ENCODE measurements around the gene SORL1. TPM values are rescaled to one million over a fixed set of nuclear protein-coding genes. Genes with fewer than 3 reads are reported as not detected.

SORL1 gene
- total RNA-seq, 4 donors from 2014 or later, result 7.3 to 18.8 (median 12.3) TPM

- Histone ChIP-seq H3K36me3 (no peaks in the 10 kb centered on the region), H3K4me3 (no peak overlapping the region), H3K9me3 (no peaks in the 10 kb centered on the region), H3K27ac (no peak overlapping the region), H3K4me1 (no peaks in the 10 kb centered on the region), H3K27me3 (no peaks in the 10 kb centered on the region)
- WGBS, 2 donors, result 84 to 87% methylated on average over 7 of the region's 7 CpGs
- no peak for DNase-seq (ENCODE audit: low spot score in 2 of 2)
- TF ChIP-seq POLR2A (IDR thresholded peaks at IDR 0.05), result no peak
- TF ChIP-seq, protein P1, sequence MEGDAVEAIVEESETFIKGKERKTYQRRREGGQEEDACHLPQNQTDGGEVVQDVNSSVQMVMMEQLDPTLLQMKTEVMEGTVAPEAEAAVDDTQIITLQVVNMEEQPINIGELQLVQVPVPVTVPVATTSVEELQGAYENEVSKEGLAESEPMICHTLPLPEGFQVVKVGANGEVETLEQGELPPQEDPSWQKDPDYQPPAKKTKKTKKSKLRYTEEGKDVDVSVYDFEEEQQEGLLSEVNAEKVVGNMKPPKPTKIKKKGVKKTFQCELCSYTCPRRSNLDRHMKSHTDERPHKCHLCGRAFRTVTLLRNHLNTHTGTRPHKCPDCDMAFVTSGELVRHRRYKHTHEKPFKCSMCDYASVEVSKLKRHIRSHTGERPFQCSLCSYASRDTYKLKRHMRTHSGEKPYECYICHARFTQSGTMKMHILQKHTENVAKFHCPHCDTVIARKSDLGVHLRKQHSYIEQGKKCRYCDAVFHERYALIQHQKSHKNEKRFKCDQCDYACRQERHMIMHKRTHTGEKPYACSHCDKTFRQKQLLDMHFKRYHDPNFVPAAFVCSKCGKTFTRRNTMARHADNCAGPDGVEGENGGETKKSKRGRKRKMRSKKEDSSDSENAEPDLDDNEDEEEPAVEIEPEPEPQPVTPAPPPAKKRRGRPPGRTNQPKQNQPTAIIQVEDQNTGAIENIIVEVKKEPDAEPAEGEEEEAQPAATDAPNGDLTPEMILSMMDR (IDR thresholded peaks at IDR 0.05), result no peak
- TF ChIP-seq EP300 (IDR thresholded peaks at IDR 0.05), result no peak
Measured at GRCh38 chr11:121544956-121545355, 92.8 kb downstream of the SORL1 start.

GRCh38 chr11:121547574-121547973 is 95.5 kb downstream of the SORL1 start:
- 69 to 77% methylated on average over 3 of the region's 3 CpGs for WGBS, 2 donors

GRCh38 chr11:121550247-121551030 is 98.3 kb downstream of the SORL1 start:
- 74 to 76% methylated on average over 10 of the region's 10 CpGs for WGBS, 2 donors

More at GRCh38 chr11:121547574-121547973, 95.5 kb downstream of the SORL1 start:
- no peaks in the 10 kb centered on the region for H3K9me3 ChIP-seq
- no peak overlapping the region for H3K27ac ChIP-seq
- H3K36me3 ChIP-seq, result no peaks in the 10 kb centered on the region
- H3K4me3 ChIP-seq, result no peak overlapping the region
- no peak for DNase-seq (ENCODE audit: low spot score in 2 of 2)
- no peaks in the 10 kb centered on the region for H3K4me1 ChIP-seq
- TF ChIP-seq, protein P1 (IDR thresholded peaks at IDR 0.05), result no peak
- TF ChIP-seq POLR2A (IDR thresholded peaks at IDR 0.05) (no peak), EP300 (IDR thresholded peaks at IDR 0.05) (no peak)
- H3K27me3 ChIP-seq, result no peaks in the 10 kb centered on the region

DNA sequence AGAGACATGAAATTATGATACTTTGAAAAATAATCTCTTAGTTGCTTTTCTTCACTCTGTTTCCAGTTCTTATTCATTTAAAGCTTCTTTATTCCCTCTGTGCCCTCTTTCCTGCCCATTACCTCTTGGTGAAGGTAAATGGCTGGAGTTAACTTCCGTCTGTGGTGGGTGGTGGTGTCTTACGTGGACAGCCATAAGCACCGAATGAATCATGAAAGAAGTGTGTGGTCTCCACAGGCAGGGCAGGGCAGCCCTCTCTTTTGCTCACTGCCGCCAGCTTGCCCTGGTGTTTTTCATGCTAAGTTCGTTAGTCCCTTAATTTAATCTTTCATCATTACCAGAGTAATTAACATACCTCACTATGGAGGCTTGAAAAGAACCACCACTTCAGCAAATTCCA is 99.3 kb downstream of the SORL1 start:
- Histone ChIP-seq H3K27ac (no peak overlapping the region), H3K4me1 (no peaks in the 10 kb centered on the region), H3K36me3 (no peaks in the 10 kb centered on the region), H3K27me3 (no peaks in the 10 kb centered on the region), H3K4me3 (no peak overlapping the region), H3K9me3 (no peaks in the 10 kb centered on the region)
- TF ChIP-seq, protein P1 (IDR thresholded peaks at IDR 0.05), result no peak
- no peak for TF ChIP-seq EP300 (IDR thresholded peaks at IDR 0.05)
- TF ChIP-seq POLR2A (IDR thresholded peaks at IDR 0.05), result no peak
- WGBS, 2 donors, result 77% methylated on average over 5 of the region's 5 CpGs
- DNase-seq (ENCODE audit: low spot score in 2 of 2), result no peak

More at GRCh38 chr11:121550247-121551030, 98.3 kb downstream of the SORL1 start:
- H3K27me3 ChIP-seq, result no peaks in the 10 kb centered on the region
- H3K9me3 ChIP-seq, result no peaks in the 10 kb centered on the region
- H3K4me1 ChIP-seq, result no peaks in the 10 kb centered on the region
- DNase-seq (ENCODE audit: low spot score in 2 of 2), result no peak
- TF ChIP-seq, protein P1 (IDR thresholded peaks at IDR 0.05), result no peak
- TF ChIP-seq POLR2A (IDR thresholded peaks at IDR 0.05), result no peak
- TF ChIP-seq EP300 (IDR thresholded peaks at IDR 0.05), result no peak
- no peak overlapping the region for H3K27ac ChIP-seq
- no peak overlapping the region for H3K4me3 ChIP-seq
- H3K36me3 ChIP-seq, result no peaks in the 10 kb centered on the region

GRCh38 chr11:121552154-121552553 is 100.0 kb downstream of the SORL1 start:
- no peak for DNase-seq (ENCODE audit: low spot score in 2 of 2)
- Histone ChIP-seq H3K9me3 (no peaks in the 10 kb centered on the region), H3K4me3 (no peak overlapping the region), H3K27ac (no peak overlapping the region), H3K27me3 (no peaks in the 10 kb centered on the region), H3K36me3 (no peaks in the 10 kb centered on the region), H3K4me1 (no peaks in the 10 kb centered on the region)
- TF ChIP-seq, protein P1 (IDR thresholded peaks at IDR 0.05), result no peak
- TF ChIP-seq EP300 (IDR thresholded peaks at IDR 0.05), result no peak
- TF ChIP-seq POLR2A (IDR thresholded peaks at IDR 0.05), result no peak
- 72 to 89% methylated on average over 5 of the region's 5 CpGs for WGBS, 2 donors
